IMR-90 (cell line): ENCODE data around the gene HEBP1.

Experiments used
- POLR2A ChIP-seq: IDR thresholded peaks from 2 replicates; pipeline ENCODE4 v1.6.1; 2012; ENCODE audit warnings: mild to moderate bottlenecking, low read depth, low read length
- RCOR1 ChIP-seq: IDR thresholded peaks from 2 replicates; pipeline ENCODE4 v1.6.1; 2012; ENCODE audit warnings: mild to moderate bottlenecking, low read length, improper control_type of control experiment; ENCODE audit not compliant: insufficient replicate concordance
- TF ChIP-seq, protein P1 (sequence below): conservative IDR thresholded peaks from 2 replicates; pipeline ENCODE4 v1.5.1; 2012; ENCODE audit warnings: mild to moderate bottlenecking, low read depth, low read length, improper control_type of control experiment

DNA sequence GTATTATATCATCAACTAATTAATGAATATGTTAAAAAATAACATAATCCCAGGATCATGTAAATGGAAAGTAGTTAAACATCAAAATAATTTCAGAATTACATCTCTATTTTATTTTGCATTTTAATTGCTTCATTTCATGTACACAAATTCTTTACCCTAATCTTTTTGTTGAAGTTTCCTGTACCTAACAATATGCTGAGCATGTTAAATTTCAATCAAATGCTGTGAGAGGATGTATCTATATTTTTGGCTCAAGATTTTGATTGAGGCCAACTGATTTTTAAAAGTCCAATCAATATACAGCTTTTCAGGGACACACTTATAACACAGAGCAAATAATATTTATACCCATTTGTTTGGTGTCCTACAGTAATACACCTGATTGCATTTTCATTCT is 54.5 kb downstream of the HEBP1 start:
- TF ChIP-seq, protein P1, sequence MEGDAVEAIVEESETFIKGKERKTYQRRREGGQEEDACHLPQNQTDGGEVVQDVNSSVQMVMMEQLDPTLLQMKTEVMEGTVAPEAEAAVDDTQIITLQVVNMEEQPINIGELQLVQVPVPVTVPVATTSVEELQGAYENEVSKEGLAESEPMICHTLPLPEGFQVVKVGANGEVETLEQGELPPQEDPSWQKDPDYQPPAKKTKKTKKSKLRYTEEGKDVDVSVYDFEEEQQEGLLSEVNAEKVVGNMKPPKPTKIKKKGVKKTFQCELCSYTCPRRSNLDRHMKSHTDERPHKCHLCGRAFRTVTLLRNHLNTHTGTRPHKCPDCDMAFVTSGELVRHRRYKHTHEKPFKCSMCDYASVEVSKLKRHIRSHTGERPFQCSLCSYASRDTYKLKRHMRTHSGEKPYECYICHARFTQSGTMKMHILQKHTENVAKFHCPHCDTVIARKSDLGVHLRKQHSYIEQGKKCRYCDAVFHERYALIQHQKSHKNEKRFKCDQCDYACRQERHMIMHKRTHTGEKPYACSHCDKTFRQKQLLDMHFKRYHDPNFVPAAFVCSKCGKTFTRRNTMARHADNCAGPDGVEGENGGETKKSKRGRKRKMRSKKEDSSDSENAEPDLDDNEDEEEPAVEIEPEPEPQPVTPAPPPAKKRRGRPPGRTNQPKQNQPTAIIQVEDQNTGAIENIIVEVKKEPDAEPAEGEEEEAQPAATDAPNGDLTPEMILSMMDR, result no peak
- TF ChIP-seq POLR2A (no peak), RCOR1 (no peak)
